Endothelial cell of umbilical vein (primary cell): ENCODE data around the gene SPATA18. TPM values are rescaled to one million over a fixed set of nuclear protein-coding genes. Genes with fewer than 3 reads are reported as not detected.

Experiments
- BruUV-seq: library from RNA; stranded (reverse); fragments of 400-500 nt; replicated peaks from 2 replicates; lab custom pipeline; 2021; lab: Mats Ljungman, UMichigan
- CTCF ChIA-PET: fragments of 300-600, 350-600 bp; sonication (Branson Sonifier 250); formaldehyde crosslinking; loops from one replicate; lab custom pipeline; 2021; ENCODE audit warnings: antibody characterized with exemption, inconsistent platforms; lab: Charles Lee
- POLR2A ChIA-PET: fragments of 300-600, 350-600 bp; sonication (Branson Sonifier 250); formaldehyde crosslinking; loops from one replicate; lab custom pipeline; 2021; ENCODE audit warnings: antibody characterized with exemption, inconsistent platforms; lab: Charles Lee
- DNase-seq: peaks from one replicate; pipeline ENCODE4 v3.0.0-alpha.2; 2011; ENCODE audit warnings: low read depth, low spot score
- FAIRE-seq: peaks from 2 replicates; lab custom pipeline; 2011; peaks lifted over from hg19 to GRCh38; lab: Jason Lieb, UNC
- H2AFZ ChIP-seq: 2 replicates; pipeline ENCODE4 v1.6.0; 2012; ENCODE audit warnings: low read depth, low read length, control low read depth, inconsistent platforms
- H3K27ac ChIP-seq: 2 replicates; pipeline ENCODE4 v1.5.1; 2011; ENCODE audit warnings: low read depth, mild to moderate bottlenecking, control low read depth, low read length, moderate library complexity; ENCODE audit not compliant: insufficient read depth
- H3K27me3 ChIP-seq, 2 experiments: 2 replicates each; pipeline versions ENCODE4 v1.6.0 to v1.6.1; 2011; ENCODE audit warnings: low read length in 2 of 2, mixed read lengths in 1 of 2; ENCODE audit not compliant: control insufficient read depth in 2 of 2, insufficient read depth in 2 of 2
- H3K36me3 ChIP-seq, 2 experiments: 2 replicates in 1 of 2; 3 replicates in 1 of 2; pipeline ENCODE4 v1.5.1; 2011; ENCODE audit warnings: low read length in 2 of 2, mild to moderate bottlenecking in 1 of 2, moderate library complexity in 1 of 2; ENCODE audit not compliant: control insufficient read depth in 2 of 2, insufficient read depth in 2 of 2; ENCODE audit errors: extremely low read depth in 1 of 2
- H3K4me1 ChIP-seq: 3 replicates; pipeline ENCODE4 v1.5.1; 2011; ENCODE audit warnings: mild to moderate bottlenecking, low read length; ENCODE audit not compliant: control insufficient read depth, insufficient read depth; ENCODE audit errors: extremely low read depth
- H3K4me2 ChIP-seq: 2 replicates; pipeline ENCODE4 v1.6.1; 2011; ENCODE audit warnings: low read length, control low read depth, mixed read lengths; ENCODE audit not compliant: insufficient read depth
- H3K4me3 ChIP-seq, 3 experiments: fragments of 200-600 bp in 1 of 3; sonication (generic), shearing (Covaris generic) in 1 of 3; replicated peaks in 1 of 3; 2 replicates each; pipeline ENCODE4 v1.5.1; 2011 to 2016; ENCODE audit warnings: control low read depth in 3 of 3, low read length in 3 of 3, mild to moderate bottlenecking in 2 of 3, inconsistent platforms in 1 of 3, low read depth in 1 of 3, moderate library complexity in 1 of 3; ENCODE audit not compliant: insufficient read depth in 1 of 3
- H3K79me2 ChIP-seq: 2 replicates; pipeline ENCODE4 v1.6.0; 2012; ENCODE audit warnings: low read length, inconsistent platforms; ENCODE audit not compliant: control insufficient read depth, insufficient read depth
- H3K9ac ChIP-seq: replicated peaks from 2 replicates; pipeline ENCODE3; 2011; ENCODE audit warnings: low read length, control low read depth; ENCODE audit not compliant: insufficient read depth; ENCODE audit errors: extremely low read depth
- H3K9me1 ChIP-seq: replicated peaks from 3 replicates; pipeline ENCODE4 v1.6.0; 2011; ENCODE audit warnings: mild to moderate bottlenecking, low read length; ENCODE audit not compliant: control insufficient read depth, insufficient read depth; ENCODE audit errors: extremely low read depth
- H3K9me3 ChIP-seq: replicated peaks from 2 replicates; pipeline ENCODE4 v1.5.1; 2012; ENCODE audit warnings: low read length, inconsistent platforms; ENCODE audit not compliant: control insufficient read depth, insufficient read depth
- H4K20me1 ChIP-seq: replicated peaks from 2 replicates; pipeline ENCODE3; 2011; ENCODE audit warnings: mild to moderate bottlenecking, low read length; ENCODE audit not compliant: control insufficient read depth, insufficient read depth; ENCODE audit errors: extremely low read depth
- EZH2 ChIP-seq: IDR thresholded peaks from 2 replicates; pipeline ENCODE4 v1.6.1; 2012; ENCODE audit warnings: borderline replicate concordance, low read depth, mild to moderate bottlenecking, moderate library complexity, low read length, inconsistent platforms; ENCODE audit not compliant: severe bottlenecking
- FOS ChIP-seq: IDR thresholded peaks from 2 replicates; pipeline ENCODE4 v1.6.1; 2011; ENCODE audit warnings: mild to moderate bottlenecking, low read length, moderate library complexity, borderline replicate concordance; ENCODE audit not compliant: insufficient read depth
- GATA2 ChIP-seq: IDR thresholded peaks from 2 replicates; pipeline ENCODE4 v1.7.0; 2011; ENCODE audit warnings: low read depth, mild to moderate bottlenecking, moderate library complexity, mixed read lengths, low read length; ENCODE audit not compliant: insufficient read length, insufficient read depth
- JUN ChIP-seq: IDR thresholded peaks from 2 replicates; pipeline ENCODE4 v1.6.1; 2011; ENCODE audit warnings: borderline replicate concordance, low read depth; ENCODE audit not compliant: insufficient read length, insufficient read depth
- MYC ChIP-seq: IDR thresholded peaks from one replicate; pipeline ENCODE4 v1.6.1; 2011; ENCODE audit warnings: mild to moderate bottlenecking, low read depth, low read length
- POLR2A ChIP-seq: IDR thresholded peaks from 2 replicates; pipeline ENCODE4 v1.6.1; 2012; ENCODE audit warnings: low read depth, mild to moderate bottlenecking, control low read depth, low read length
- POLR2AphosphoS5 ChIP-seq: IDR thresholded peaks from 2 replicates; pipeline ENCODE4 v1.6.1; 2012; ENCODE audit warnings: low read depth, mild to moderate bottlenecking, control low read depth, low read length, moderate library complexity; ENCODE audit not compliant: insufficient read depth
- dilution Hi-C: fragments of 300-500 bp; cut with MboI; formaldehyde crosslinking; loops from one replicate; pipeline ENCODE4 v1.15.0; 2019; ENCODE audit warnings: low sequenced_read_pairs; ENCODE audit not compliant: extremely low pct_ligation_motif_present
- intact Hi-C: fragments of 100-400 bp; cut with micrococcal nuclease; formaldehyde crosslinking; loops from one replicate; pipeline ENCODE4 v1.10.0; 2022
- polyA plus RNA-seq, 4 experiments: library from polyadenylated mRNA; depleted of rRNA in 3 of 4; stranded (reverse) in 3 of 4; unstranded in 1 of 4; fragments of >200 nt; gene quantifications; 2 replicates each; pipeline versions ENCODE4 v1.2.1 to v1.2.3, GENCODE V29; 2011 to 2012; ENCODE audit warnings: missing spikeins in 1 of 4
- total RNA-seq: library from RNA; stranded (reverse); gene quantifications from 2 replicates; pipeline ENCODE4 v1.2.3, GENCODE V29; 2021
- TF ChIP-seq, protein P1 (sequence below), 2 donors: IDR thresholded peaks; 1 replicate in 1 of 2; 2 replicates in 1 of 2; pipeline ENCODE4 v1.5.1; 2011; ENCODE audit warnings: low read length in 2 of 2, mild to moderate bottlenecking in 2 of 2, moderate library complexity in 2 of 2, control low read depth in 1 of 2, inconsistent platforms in 1 of 2, low read depth in 1 of 2; ENCODE audit not compliant: insufficient read depth in 1 of 2; ENCODE audit errors: extremely low read depth in 1 of 2
- TF ChIP-seq, protein P2 (sequence below): IDR thresholded peaks from 2 replicates; pipeline ENCODE4 v1.6.1; 2011; ENCODE audit not compliant: insufficient read depth, insufficient read length

The SPATA18 gene
- total and polyA plus RNA-seq, 2 donors (not counting 3 experiments of a cell fraction or from before 2014, with no cell fraction given) = 2.7 to 4.6 TPM

DNA sequence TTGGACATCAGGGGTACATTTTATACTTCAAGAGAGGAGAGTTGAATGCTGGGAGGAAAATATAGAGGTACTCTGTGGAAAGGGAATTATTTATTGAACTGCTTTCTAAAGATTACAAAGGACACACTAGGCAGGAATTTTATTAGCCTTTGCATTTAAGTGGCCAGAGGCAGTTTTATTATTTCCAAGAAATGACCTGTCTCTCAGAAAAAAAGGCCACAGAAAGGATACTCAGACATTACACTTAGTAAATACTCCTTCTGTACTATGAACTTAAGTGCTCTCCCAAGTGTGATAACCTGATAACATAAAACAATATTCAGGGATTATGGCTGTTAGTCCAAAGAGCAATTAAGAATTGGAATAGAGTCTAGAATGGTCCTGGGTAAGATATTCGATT, 38.5 kb upstream of the SPATA18 start:
- no peaks in the 10 kb centered on the region for H3K27me3 ChIP-seq
- DNase-seq = no peak
- H3K9me3 ChIP-seq = no peaks in the 10 kb centered on the region
- no peaks in the 10 kb centered on the region for H4K20me1 ChIP-seq
- no peak overlapping the region for H3K27ac ChIP-seq
- BruUV-seq = no TSS peak
- no peaks in the 10 kb centered on the region for H3K9me1 ChIP-seq
- no peaks in the 10 kb centered on the region for H3K36me3 ChIP-seq
- FAIRE-seq = no peak
- no peak overlapping the region for H2AFZ ChIP-seq
- H3K4me3 ChIP-seq = no peak overlapping the region
- intact Hi-C loops = no loop called here
- dilution Hi-C loops = no loop called here
- H3K9ac ChIP-seq = no peak overlapping the region
- CTCF ChIA-PET = no interaction called here
- TF ChIP-seq MYC (no peak), FOS (no peak), JUN (no peak), POLR2A (no peak), POLR2AphosphoS5 (no peak), GATA2 (no peak), EZH2 (no peak)
- TF ChIP-seq, protein P1, sequence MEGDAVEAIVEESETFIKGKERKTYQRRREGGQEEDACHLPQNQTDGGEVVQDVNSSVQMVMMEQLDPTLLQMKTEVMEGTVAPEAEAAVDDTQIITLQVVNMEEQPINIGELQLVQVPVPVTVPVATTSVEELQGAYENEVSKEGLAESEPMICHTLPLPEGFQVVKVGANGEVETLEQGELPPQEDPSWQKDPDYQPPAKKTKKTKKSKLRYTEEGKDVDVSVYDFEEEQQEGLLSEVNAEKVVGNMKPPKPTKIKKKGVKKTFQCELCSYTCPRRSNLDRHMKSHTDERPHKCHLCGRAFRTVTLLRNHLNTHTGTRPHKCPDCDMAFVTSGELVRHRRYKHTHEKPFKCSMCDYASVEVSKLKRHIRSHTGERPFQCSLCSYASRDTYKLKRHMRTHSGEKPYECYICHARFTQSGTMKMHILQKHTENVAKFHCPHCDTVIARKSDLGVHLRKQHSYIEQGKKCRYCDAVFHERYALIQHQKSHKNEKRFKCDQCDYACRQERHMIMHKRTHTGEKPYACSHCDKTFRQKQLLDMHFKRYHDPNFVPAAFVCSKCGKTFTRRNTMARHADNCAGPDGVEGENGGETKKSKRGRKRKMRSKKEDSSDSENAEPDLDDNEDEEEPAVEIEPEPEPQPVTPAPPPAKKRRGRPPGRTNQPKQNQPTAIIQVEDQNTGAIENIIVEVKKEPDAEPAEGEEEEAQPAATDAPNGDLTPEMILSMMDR (IDR thresholded peaks at IDR 0.05; ENCODE audit: extremely low read depth in 1 of 2, insufficient read depth in 1 of 2, low read depth in 1 of 2, low read length in 2 of 2) = no peak
- TF ChIP-seq, protein P2, sequence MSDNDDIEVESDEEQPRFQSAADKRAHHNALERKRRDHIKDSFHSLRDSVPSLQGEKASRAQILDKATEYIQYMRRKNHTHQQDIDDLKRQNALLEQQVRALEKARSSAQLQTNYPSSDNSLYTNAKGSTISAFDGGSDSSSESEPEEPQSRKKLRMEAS = no peak
- POLR2A ChIA-PET = no interaction called here
- no peaks in the 10 kb centered on the region for H3K79me2 ChIP-seq
- H3K4me2 ChIP-seq = no peak overlapping the region
- peaks cover 19% of the 10 kb centered on the region for H3K4me1 ChIP-seq
